HepG2 (cell line): ENCODE results near the gene MTIF3. TPM values are rescaled to one million over a fixed set of nuclear protein-coding genes. Genes with fewer than 3 reads are reported as not detected.

Experiments used
- HES4 ChIP-seq: sonication (generic); formaldehyde crosslinking; IDR thresholded peaks from 2 replicates; pipeline ENCODE4 v1.9.0; 2021; ENCODE audit warnings: mild to moderate bottlenecking, missing genetic modification reagents, borderline replicate concordance
- HOMEZ ChIP-seq: IDR thresholded peaks from 2 replicates; pipeline ENCODE4 v1.6.1; 2016; ENCODE audit warnings: low read depth
- JUN ChIP-seq: sonication (generic); formaldehyde crosslinking; IDR thresholded peaks from 2 replicates; pipeline ENCODE4 v1.4.0; 2020; ENCODE audit warnings: mild to moderate bottlenecking, missing genetic modification reagents
- KAT7 ChIP-seq: IDR thresholded peaks from 2 replicates; pipeline ENCODE4 v1.6.1; 2018; ENCODE audit warnings: borderline replicate concordance, missing compliant biosample characterization
- KDM2A ChIP-seq: sonication (generic); formaldehyde crosslinking; IDR thresholded peaks from 2 replicates; pipeline ENCODE4 v1.4.0; 2020; ENCODE audit warnings: low read depth, missing genetic modification reagents, borderline replicate concordance
- MXD4 ChIP-seq: IDR thresholded peaks from 2 replicates; pipeline ENCODE4 v1.6.1; 2016; ENCODE audit warnings: mild to moderate bottlenecking, missing biosample characterization, missing genetic modification reagents
- NFYB ChIP-seq: sonication (generic); formaldehyde crosslinking; IDR thresholded peaks from 2 replicates; pipeline ENCODE4 v1.4.0; 2020; ENCODE audit warnings: missing genetic modification reagents
- PRDM15 ChIP-seq: sonication (generic); formaldehyde crosslinking; IDR thresholded peaks from 2 replicates; pipeline ENCODE4 v1.4.0; 2020; ENCODE audit warnings: missing genetic modification reagents
- SATB2 ChIP-seq: sonication (generic); formaldehyde crosslinking; IDR thresholded peaks from 2 replicates; pipeline ENCODE4 v1.5.0; 2020; ENCODE audit warnings: missing genetic modification reagents
- ZNF432 ChIP-seq: sonication (generic); formaldehyde crosslinking; IDR thresholded peaks from 2 replicates; pipeline ENCODE4 v1.5.0; 2020; ENCODE audit warnings: missing genetic modification reagents, mild to moderate bottlenecking, borderline replicate concordance
- ZNF468 ChIP-seq: sonication (generic); formaldehyde crosslinking; IDR thresholded peaks from 2 replicates; pipeline ENCODE4 v1.8.0; 2022; ENCODE audit warnings: mild to moderate bottlenecking, moderate library complexity, missing genetic modification reagents
- ZNF567 ChIP-seq: sonication (generic); formaldehyde crosslinking; IDR thresholded peaks from 2 replicates; pipeline ENCODE4 v1.8.1; 2023; ENCODE audit warnings: mild to moderate bottlenecking, missing genetic modification reagents, borderline replicate concordance
- ZNF660 ChIP-seq: sonication (generic); formaldehyde crosslinking; IDR thresholded peaks from 2 replicates; pipeline ENCODE4 v1.5.1; 2020; ENCODE audit warnings: mild to moderate bottlenecking, low read depth, missing genetic modification reagents, borderline replicate concordance
- polyA plus RNA-seq, 8 experiments: library from polyadenylated mRNA; depleted of rRNA in 3 of 8; stranded (reverse) in 7 of 8; unstranded in 1 of 8; fragments of >200 nt; fragmentation: Illumina TruSeq in 4 of 8; extraction: Trizol in 4 of 8; gene quantifications; 2 replicates each; pipeline versions ENCODE4 v1.2.1 to v1.2.3, GENCODE V29; 2011 to 2016; ENCODE audit warnings: low read depth in 4 of 8, missing spikeins in 1 of 8, mixed read lengths in 1 of 8; ENCODE audit not compliant: insufficient read depth in 1 of 8
- total RNA-seq, 5 experiments: library from RNA; depleted of rRNA; stranded (reverse); fragments of >200 nt; fragmentation: Illumina TruSeq; extraction: Trizol; gene quantifications; 2 replicates each; pipeline ENCODE4 v1.2.3, GENCODE V29; 2016; ENCODE audit warnings: low read depth in 1 of 5
- TF ChIP-seq, protein P1 (sequence below): sonication (generic); formaldehyde crosslinking; IDR thresholded peaks from 2 replicates; pipeline ENCODE4 v1.5.0; 2020; ENCODE audit warnings: mild to moderate bottlenecking, missing genetic modification reagents, borderline replicate concordance

MTIF3 gene
- total and polyA plus RNA-seq, 2 of the 13 experiments (the other 11 are each of a cell fraction or from before 2014, with no cell fraction given) = 33.7 to 40.6 TPM

DNA sequence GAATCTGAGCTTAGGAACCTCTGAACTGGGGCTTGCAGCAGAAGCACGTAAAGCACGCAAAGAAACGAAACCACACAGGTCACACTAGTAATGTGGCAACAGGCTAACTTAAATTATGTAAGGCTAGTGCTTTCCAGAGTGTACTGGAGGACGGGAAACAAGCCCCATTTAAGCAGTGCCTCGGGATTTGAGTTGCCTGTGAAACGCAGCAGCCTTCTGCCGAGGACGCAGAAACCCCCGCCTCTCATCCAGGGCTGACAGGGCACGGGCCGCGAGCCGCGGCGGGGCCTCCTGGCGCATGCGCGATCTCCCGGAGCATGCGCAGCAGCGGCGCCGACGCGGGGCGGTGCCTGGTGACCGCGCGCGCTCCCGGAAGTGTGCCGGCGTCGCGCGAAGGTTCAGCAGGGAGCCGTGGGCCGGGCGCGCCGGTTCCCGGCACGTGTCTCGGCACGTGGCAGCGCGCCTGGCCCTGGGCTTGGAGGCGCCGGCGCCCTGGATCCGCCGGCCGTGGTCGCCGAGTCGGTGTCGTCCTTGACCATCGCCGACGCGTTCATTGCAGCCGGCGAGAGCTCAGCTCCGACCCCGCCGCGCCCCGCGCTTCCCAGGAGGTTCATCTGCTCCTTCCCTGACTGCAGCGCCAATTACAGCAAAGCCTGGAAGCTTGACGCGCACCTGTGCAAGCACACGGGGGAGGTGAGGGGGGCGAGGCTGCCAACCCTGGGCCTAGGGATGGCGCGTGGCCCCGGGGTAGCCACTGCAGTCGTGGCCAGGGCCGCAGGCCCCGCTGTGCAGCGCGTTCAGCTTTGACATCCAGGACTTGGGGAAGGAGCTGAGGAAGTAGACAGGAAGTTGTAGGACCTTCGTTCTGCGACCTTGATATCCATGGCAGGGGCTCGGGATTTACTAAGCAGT, 25.9 kb downstream of the MTIF3 start, which contains the start of gene GTF3A (continued):
- TF ChIP-seq, protein P1, sequence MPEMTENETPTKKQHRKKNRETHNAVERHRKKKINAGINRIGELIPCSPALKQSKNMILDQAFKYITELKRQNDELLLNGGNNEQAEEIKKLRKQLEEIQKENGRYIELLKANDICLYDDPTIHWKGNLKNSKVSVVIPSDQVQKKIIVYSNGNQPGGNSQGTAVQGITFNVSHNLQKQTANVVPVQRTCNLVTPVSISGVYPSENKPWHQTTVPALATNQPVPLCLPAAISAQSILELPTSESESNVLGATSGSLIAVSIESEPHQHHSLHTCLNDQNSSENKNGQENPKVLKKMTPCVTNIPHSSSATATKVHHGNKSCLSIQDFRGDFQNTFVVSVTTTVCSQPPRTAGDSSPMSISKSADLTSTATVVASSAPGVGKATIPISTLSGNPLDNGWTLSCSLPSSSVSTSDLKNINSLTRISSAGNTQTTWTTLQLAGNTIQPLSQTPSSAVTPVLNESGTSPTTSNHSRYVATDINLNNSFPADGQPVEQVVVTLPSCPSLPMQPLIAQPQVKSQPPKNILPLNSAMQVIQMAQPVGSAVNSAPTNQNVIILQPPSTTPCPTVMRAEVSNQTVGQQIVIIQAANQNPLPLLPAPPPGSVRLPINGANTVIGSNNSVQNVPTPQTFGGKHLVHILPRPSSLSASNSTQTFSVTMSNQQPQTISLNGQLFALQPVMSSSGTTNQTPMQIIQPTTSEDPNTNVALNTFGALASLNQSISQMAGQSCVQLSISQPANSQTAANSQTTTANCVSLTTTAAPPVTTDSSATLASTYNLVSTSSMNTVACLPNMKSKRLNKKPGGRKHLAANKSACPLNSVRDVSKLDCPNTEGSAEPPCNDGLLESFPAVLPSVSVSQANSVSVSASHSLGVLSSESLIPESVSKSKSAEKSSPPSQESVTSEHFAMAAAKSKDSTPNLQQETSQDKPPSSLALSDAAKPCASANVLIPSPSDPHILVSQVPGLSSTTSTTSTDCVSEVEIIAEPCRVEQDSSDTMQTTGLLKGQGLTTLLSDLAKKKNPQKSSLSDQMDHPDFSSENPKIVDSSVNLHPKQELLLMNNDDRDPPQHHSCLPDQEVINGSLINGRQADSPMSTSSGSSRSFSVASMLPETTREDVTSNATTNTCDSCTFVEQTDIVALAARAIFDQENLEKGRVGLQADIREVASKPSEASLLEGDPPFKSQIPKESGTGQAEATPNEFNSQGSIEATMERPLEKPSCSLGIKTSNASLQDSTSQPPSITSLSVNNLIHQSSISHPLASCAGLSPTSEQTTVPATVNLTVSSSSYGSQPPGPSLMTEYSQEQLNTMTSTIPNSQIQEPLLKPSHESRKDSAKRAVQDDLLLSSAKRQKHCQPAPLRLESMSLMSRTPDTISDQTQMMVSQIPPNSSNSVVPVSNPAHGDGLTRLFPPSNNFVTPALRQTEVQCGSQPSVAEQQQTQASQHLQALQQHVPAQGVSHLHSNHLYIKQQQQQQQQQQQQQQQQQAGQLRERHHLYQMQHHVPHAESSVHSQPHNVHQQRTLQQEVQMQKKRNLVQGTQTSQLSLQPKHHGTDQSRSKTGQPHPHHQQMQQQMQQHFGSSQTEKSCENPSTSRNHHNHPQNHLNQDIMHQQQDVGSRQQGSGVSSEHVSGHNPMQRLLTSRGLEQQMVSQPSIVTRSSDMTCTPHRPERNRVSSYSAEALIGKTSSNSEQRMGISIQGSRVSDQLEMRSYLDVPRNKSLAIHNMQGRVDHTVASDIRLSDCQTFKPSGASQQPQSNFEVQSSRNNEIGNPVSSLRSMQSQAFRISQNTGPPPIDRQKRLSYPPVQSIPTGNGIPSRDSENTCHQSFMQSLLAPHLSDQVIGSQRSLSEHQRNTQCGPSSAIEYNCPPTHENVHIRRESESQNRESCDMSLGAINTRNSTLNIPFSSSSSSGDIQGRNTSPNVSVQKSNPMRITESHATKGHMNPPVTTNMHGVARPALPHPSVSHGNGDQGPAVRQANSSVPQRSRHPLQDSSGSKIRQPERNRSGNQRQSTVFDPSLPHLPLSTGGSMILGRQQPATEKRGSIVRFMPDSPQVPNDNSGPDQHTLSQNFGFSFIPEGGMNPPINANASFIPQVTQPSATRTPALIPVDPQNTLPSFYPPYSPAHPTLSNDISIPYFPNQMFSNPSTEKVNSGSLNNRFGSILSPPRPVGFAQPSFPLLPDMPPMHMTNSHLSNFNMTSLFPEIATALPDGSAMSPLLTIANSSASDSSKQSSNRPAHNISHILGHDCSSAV = no peak
- TF ChIP-seq NFYB (CRISPR knock-in tag) = no peak
- 0 out of 2 replicates have a peak, but pooled peaks have one; percentile 16 for TF ChIP-seq ZNF567 (CRISPR knock-in tag)
- TF ChIP-seq HOMEZ (CRISPR knock-in tag) = no peak
- TF ChIP-seq HES4 (CRISPR knock-in tag) = peak; percentile 99
- no peak for TF ChIP-seq ZNF432
- TF ChIP-seq KAT7 = 0 out of 2 replicates have a peak, but pooled peaks have one; percentile 77
- TF ChIP-seq JUN = 0 out of 2 replicates have a peak, but pooled peaks have one; percentile 37
- TF ChIP-seq SATB2 = peak; percentile 96; the same call in 1 of the 2 replicates
- TF ChIP-seq ZNF660 (CRISPR knock-in tag) = no peak
- TF ChIP-seq ZNF468 = peak; percentile 77; the same call in 1 of the 2 replicates
- no peak for TF ChIP-seq PRDM15 (CRISPR knock-in tag)
- peak; percentile 96 for TF ChIP-seq MXD4 (CRISPR knock-in tag)
- peak; percentile 46; the same call in 1 of the 2 replicates for TF ChIP-seq KDM2A (CRISPR knock-in tag)
